T follicular helper cell (primary cell): ENCODE results near the gene C1orf226.

Source experiments
- DNase-seq: peaks from one replicate; pipeline ENCODE4 v3.0.0-alpha.2; 2020; ENCODE audit warnings: low read depth

Gene C1orf226

DNA sequence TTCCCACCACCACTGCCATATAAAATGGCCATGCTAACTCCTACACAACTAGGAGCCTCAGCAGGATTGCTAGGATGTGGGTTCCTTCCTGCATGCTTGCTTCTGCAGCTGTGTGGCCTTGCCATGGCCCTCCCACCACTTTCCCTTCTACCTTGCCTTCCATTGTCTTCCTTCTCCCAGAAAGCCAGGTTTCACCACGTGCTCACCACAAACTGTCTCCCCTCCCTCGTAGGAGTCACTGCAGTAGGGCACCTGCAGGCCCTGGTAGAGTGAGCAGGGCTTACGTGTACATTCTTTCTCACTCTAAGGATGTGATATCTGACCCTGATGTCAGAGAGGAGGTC lies 3.7 kb downstream of the C1orf226 start:
- no peak for DNase-seq

DNA sequence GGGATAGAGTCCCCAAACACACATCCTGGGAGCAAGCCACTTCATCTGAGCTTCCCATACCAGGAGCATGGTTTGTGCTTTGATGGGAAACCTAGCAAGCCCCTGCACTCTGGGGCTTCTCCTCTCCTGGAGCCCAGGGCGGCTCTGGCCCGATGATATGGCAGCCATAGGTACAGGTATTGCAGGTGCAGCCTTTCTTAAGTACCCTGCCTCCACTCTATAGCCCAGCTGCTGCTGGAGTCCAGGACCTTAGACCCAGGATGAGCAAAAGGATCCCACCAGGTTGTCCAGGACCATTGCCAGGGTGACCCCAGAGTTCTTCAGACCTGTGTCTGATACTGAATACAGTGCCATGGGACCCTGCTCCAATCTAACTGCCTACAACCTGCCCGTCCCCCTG lies 4.2 kb downstream of the C1orf226 start:
- DNase-seq = no peak

DNA sequence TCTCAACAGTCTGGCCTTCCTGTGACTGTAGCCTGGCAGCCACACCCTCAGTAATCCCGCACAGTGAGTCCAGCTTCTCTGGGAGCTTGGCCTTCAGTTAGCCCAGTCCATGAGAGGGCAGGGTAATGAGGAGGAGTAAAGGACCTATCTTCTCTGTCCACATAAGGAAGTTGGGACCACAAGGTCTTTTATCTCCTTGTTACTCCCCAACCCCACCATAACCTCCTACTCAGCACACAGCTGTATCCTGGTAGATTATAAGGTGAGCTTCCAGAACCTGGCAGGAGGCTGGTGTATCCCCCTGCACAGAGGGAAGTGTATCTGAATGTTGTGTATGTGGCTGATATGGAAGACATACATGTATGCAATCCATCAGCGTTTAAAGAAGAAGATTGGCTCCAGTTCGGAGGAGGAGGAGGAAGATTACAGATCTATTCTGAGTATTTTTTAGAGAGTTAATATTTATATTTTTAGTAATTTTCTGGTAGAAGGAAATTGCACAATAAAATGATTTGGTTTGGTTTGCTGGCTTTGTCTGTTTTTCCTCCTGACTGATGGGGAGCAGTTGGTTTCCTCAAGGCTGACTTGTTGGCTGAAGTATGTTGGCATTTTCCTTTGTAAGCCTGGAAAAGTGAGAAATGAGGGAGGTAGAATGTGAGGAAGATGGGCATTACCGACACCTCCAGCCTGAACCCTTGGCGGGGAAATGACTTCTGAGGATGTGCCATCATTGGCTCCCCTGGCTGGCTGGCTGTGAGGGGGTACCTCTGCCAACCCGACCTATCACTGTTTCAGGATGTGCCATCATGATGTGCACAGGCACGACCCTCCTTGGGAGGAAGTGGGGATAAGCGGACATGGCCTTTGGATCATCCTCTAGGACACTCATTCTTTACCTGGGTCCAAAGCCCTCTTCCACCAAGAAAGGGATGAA lies 5.0 kb downstream of the C1orf226 start:
- DNase-seq = no peak

DNA sequence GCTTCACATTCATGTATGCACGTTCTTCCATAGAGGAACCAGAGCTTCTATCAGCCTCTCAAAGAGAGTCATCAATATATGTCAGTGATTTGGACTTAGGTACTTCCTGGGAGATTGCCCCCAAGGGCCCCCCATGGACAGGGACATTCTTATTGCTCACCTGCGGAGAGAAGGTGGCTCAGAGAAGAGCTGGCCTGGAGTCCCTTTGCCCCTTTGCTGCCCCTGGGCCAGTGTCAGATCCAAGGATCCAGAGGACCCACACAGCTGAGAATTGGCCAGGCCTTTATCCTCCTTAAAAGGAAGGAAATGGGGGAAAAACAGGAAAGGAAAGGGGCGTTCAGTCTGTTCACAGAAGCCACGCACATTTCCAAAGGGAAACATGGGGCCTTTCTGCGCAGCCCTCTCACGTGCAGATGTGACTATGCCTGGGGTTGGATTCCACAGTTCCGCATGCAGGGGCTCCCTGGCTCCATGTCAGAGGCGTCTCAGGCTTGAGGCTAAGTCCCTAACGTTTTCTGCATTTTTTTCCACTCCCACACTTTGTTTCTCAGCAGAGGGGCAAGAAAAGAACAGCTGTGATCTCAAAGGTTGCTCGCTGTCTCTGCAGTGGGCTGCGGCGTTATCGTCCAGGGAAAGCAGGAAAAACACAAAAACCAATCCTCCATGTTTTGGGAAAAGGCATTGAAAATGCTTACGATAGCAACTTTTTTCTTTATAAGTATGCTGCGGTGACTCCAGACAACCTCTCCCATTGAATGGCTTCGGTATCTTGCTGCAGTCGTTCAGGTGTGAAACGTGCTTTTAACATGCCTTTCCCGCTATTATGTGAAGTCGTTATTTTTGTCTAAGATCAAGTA lies 5.9 kb downstream of the C1orf226 start:
- no peak for DNase-seq

DNA sequence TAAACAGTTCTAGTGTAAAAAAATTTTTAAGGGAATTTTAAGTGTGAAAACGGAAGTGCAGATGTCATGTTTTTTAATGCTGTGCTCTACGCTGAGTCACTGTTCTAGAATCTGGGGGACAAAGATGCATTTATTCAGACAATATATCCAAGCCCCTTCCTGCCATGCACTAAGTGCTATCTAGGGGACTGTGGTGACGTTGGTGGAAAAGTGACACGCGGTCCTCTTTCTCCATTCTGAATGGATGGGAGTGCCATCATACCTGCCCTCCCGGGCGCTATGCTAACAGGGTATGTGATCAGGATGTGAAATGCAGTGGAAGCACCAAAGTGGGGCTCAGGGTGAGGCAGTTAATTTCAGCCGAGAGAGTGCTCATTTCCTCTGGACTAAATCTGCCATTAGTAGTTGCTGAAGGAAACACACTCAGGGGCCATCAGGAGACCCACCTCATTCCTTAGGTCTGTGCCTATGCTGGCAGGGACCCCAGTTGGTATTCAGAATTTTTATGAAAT lies 6.6 kb downstream of the C1orf226 start:
- no peak for DNase-seq

DNA sequence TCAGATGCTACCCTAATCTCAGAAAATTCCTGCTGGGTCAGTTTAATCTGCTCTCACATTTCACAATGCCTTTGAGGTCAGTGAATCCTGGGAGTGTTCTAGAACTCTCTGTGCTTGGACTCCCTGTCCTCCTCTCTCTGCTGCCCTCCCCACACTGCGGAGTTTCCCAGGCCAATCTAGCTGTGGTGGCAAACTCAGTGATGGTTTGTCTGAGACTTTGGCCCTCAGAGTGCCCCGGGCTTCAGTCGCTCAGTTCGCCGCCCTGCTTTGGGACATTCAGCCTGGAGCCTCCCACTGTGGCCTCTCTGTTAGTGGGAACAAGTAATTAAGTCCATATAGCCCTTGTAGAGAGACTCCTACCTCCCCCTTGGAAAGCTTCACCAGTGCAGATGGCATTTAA lies 7.1 kb downstream of the C1orf226 start:
- DNase-seq = no peak

DNA sequence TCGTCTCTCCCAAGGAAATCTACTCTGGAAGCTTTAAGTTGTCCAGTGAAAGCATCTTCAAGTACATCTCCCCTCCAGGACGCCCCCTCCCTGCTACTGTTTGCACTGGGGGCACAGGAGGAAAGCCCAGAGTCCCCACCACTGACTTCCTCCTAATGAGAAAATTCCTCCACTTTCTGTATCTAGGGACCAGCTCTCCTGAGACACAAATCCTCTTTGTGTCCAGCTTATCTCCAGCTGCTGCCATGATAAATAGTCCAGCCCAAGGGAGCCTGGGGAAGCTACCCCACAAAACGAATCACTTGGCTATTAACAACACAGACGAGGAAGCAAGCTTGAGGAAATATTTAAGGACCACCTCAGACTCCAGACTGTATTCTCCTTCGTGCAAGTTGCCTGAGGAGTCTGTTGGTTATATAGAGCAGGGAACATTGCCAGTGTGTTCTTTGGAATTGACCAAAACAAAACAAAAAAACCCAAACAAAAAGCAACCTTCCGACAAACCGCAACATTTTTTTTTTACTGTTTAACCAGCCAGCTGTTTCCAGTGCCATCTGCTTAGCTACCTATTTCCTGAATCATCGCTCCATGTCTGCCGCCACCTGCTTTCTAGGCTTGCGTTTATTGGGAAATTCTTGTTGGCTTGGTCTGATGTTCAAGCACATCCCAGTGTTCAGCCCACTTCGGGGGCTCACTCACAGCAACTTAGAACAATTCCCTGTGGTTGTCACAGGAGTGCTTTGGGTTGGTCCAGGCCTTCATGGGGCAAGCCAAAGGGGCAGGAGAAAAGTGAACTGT lies 7.7 kb downstream of the C1orf226 start:
- no peak for DNase-seq

DNA sequence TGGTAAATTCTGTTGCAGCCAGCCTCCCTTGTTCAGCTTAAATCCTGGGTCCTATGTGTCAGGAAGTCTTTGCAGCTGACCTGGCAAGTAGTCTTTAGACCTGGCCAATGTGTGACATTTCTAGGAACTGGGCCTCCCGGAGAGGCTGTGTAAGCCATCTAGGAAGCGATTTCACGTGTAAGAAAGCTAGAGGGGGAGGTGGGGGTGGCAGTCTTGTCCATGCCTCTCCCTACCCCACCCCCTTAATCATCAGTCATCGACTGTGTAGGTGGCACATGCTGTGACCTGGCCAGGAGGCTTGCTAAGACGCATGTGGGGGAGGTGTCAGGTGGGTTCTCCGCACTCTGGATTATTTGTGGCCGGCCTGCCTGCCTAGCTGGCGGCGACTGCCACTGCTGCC lies 8.4 kb downstream of the C1orf226 start:
- no peak for DNase-seq

DNA sequence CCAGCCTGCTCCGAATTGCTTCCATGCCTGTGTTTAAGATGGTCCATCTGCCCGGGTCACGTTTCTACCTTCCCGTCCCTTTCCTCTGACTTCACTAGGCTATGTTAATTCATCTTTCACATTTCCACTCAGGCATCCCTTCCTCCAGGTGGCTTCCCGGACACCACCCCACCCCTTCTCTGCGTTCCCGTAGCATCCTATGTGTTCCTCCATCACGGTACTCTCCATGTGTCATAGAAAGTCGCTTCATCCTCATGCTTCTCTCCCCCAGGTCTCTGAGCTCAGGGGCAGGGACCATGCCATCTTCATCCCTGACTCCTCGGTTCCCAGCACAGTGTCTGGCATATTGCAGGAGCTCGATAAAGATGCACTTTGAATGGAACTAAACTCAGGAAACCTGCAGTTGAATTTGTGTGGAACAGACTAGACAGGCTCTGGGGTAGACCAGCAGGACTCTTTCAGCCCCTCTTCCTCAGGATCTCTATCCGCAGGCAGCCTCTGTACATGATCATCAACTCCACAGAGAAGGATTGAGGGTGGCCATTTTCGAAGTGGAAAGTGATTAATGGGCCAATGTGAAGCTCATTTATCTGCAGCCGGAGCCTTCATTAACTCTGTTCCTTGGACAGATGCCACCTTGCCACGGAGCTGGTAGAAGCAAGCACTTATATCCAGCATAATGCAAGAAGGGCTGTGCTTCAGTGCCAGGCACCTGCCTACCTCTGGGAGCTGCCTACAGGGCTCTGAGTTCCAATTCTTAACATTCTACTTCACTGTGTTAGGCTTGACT lies 9.1 kb downstream of the C1orf226 start:
- DNase-seq = no peak

DNA sequence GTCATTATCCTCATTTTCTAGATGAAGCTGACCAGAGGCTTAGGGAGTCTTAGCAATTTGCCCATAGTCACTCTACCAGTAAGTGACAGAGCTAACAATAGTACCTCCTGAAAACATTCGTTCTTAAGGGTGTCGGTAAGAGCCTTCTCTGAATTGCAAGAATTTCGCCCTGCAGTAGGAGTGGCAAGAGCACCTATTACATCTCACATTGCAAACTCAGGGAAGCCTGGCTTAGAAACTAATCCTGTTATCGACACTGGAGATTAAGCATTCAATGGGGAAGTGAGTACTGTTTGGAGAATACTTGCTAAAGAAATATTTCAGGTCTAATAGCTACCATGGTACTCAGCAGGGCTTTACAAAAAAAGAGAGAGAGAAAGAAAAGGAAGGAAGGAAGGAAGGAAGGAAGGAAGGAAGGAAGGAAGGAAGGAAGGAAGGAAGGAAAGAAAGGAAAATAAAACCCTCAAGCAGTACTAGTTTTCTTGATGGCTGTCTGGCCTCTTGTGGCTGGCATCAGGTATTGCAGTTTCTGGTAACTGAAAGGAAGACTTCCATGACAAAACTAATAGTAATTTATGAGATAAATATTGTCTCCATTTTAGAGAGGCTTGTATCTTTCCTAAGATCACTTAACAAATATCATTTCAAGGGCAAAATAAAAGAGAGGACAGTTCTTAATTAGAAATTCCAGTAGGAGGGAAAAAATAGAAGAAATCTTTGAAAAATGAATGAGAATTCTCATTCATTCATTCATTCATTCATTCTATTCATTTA lies 10.4 kb downstream of the C1orf226 start:
- no peak for DNase-seq

DNA sequence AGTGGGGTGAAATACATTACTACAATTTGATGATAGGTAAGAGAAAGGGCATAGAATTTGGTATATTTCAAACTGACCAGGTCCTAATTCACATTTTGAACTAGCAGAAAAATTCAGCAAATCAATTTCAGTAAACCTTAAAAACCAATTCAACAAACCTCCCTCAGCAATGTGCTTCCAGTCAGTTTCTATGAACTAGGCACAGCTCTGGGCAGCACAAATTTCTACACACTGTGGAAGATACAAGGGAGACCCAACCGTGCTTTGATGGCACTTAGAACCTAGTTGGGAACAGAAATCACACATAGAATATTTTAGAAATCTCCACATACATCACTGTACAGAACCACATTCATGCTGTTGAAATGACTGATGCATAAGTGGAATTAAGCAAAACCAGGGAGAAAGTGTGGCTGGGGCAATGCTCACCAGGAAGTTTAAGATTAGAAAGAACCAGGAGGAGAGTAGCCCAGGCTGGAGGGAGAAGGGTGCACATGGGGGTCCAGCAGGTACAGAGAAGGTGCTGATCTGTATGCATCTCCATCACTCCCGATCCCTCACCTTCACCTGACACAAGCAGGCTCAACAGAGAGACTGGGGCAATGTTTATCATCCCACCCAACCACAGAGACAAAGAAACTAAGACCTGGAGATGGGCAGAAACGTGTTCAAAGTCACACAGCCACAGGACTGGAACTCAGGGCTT lies 14.8 kb downstream of the C1orf226 start:
- DNase-seq = no peak

DNA sequence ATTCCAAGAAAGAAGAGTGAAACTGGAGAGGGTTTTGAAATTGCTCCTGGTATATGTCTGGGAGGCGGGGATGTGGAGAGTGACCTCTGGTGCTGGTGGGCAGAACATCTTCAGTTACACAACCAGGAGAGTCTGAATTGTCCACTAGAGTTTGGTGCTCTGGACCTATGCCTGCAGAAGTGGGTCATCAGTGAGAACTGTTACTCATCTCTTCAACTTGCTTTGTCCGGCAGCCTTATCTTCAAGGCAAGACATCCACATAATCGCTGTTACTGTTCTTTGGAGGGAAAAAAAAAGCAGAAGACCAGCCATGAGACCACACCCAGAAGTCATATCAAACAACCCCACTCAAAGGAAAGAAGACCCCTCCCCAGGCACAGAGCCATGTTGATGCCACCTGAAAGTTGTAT lies 15.5 kb downstream of the C1orf226 start:
- no peak for DNase-seq

DNA sequence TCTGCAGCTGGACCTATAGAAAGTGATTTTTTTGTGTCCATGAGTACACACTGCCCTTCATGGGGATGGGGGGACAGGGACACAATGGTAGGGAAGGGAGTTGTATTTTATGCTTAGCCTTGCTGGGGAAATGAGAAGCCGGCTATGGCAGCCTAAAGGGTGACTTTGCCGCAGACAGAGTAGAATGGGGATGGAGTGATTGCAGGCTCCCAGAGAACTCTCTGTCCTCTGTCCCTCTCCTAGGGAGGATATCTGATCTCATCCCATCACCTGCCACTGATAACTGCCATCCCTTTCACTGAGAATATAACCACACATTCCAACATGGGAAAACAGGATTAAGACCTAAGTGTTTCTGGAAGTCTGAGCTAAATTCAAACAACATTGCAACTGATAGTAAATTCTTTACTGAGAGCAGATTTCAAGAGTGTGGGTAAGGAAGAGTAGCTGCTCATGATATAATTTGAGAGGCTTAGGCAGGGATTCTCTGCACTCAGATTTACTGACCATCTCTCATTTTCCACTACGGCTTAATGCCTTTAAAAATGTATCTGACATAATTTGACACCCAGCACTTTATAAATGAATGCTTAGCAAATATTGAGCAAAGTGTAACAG lies 16.5 kb downstream of the C1orf226 start:
- DNase-seq = no peak

DNA sequence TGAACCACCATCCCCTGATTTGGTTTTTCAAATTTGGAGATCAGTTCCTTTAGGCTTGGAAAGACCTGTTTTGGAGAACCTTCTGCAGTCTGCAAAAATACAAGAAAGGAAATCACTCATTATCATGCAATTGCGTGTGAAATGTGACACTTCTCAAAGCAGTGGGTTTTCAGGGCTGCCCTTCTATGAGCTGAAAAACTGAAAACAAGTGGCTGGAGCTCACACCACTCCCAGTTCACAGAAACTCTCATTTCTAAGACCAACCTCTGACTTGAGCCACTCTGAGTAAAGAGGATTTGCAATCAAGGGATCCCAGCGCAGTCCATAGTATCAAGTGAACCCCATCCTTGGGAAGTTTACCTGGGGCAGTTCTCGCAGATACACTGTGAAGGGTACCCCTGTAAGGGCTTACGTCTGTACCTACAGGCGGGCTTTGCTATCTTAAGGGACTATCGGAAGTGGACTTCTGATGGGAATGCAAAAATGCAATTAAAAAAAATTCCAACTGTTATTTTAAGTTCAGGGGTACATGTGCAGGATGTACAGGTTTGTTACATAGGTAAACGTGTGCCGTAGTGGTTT lies 17.6 kb downstream of the C1orf226 start:
- no peak for DNase-seq

DNA sequence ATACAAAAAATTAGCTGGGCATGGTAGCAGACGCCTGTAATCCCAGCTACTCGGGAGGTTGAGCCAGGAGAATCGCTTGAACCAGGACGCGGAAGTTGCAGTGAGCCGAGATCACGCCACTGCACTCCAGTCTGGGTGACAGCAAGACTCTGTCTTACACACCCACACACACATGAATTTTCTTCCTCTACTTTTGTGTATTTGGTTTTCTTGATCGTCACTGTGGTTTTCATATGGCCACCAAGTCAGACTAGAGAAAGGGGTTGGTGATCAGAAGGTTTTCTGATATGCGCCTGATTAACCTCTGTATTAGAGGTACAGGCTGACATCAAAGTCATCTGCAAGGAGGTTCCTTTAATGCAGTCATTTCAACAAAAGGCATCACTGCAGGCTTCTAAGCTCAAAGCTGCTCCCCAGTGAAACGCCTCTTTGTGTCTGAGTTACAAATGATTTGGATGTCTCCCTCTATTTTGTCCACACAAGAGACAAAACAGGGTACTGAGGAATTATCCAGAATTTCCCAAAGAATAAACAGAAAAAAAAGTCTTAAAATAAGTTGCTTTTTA lies 19.3 kb downstream of the C1orf226 start:
- DNase-seq = no peak

DNA sequence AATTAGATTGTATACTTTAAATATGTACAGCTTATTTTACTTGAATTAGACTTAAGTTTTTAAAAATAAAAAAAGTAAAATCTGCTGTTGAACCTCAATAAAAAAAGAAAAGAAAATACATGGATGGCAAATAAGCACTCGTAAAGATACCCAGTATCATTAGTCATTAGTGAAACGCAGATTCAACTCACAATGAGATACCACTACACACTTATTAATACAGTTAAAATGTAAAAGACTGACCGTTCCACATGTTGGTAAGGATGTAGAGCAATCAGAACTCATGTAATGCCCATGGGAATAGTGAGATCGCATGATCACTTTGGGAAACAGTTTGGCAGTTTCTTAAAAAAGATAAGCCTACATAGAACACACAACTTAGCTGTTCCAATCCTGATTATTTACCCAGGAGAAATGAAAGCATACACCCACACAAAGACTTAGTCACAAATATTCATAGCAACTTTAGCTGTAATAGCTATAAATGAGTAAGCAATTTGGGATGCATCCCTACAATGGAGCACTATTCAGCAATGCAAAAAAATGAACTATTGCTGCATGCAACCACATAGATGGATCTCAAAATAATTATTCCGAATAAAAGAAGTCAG lies 23.1 kb downstream of the C1orf226 start:
- DNase-seq = no peak

DNA sequence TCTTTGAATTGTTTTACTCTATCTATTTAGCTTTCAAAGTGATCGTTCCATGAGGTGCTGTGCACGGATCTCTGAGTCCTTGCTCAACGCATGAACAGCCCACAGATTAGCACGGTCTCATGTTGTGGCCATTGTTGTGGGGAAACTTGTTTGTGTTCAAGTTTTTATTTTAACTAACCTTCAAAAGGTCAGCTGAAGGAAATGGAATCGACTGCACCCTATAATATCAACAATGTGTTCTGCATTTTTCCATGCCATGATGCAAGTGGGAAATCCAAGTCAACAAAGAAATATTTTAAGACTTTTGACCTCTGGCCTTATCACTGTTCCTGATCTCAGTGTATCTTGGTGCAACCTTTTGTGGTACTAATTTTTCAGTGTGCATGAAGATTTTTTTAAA lies 24.3 kb downstream of the C1orf226 start:
- no peak for DNase-seq

DNA sequence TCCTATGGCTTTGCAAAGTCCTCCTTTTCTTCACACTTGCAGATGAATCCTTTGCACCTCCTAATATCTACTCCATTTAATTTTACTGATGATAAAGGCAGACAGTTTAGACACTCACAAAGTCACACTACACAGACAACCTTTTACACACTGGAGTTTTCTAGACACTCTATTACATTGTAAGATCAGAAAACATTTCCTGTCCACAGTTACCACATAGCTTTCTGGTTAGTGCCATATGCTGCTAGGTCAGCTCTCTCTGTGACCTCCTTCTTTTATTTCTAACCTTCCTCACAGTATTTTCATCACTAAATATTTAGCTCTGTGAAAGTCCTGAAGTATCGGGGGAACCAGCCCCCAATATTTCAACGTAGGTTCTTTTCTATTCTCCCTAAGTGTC lies 25.3 kb downstream of the C1orf226 start:
- no peak for DNase-seq
